Measurements from ENCODE around the gene GABARAPL1.
"Not testable (repeated sequence)": the region's sequence is repeated elsewhere in the genome, so short reads cannot be mapped to it uniquely, and the experiment has no call there.

The GABARAPL1 gene

DNA sequence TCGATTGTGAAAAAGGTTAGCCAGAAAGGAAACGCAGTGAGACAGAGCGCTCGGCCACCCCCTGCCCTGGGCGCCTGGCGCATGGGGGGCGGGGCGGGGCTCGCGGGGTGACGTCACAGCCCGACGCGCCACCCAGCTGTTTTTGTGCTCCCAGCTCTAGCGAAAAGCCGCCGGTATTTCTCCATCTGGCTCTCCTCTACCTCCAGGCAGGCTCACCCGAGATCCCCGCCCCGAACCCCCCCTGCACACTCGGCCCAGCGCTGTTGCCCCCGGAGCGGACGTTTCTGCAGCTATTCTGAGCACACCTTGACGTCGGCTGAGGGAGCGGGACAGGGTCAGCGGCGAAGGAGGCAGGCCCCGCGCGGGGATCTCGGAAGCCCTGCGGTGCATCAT is at the start of gene GABARAPL1:
Gene GABARAPL1, plus strand, starts transcription at position 139 of the 393 bp plus-strand sequence. Its CDS starts 253 bp downstream, at position 392.
- peak in 1 of 2 experiments; percentile 53 for DNase-seq

DNA sequence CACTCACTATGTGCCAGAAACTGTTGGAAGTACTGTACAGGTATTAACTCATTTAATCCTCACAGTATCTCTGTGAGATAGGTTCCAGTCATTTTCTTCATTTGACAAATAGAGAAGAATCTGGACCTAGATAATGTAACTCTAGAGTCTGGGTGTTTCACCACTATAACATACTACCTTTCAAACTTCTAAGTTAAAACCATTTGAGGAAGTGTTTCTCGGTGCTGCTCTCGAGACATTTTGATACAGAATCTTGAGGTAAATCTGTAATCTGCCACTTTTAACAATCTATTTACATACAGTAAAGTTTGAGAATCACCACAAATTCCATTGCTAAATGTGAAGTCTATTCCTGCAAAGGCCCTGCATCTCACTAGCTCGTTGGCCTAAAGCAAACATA is 49.6 kb upstream of the GABARAPL1 start:
- no peak for DNase-seq

DNA sequence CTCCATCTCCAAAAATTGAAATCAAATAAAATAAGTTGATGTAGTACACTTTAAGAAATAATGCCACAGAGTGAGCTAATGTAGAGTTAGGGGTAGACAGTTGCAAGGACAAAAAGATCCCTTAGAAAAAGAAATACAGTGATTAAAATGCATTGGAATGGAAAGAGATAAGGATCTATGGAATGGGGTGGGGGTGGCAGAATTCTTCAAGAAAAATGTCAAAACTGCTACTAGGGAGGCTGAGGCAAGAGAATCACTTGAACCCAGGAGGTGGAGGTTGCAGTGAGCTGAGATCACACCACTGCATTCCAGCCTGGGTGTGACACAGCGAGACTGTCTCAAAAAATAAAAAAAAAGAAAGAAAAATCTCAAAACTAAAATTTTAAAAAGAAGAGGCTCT is 47.3 kb upstream of the GABARAPL1 start:
- DNase-seq: no peak

DNA sequence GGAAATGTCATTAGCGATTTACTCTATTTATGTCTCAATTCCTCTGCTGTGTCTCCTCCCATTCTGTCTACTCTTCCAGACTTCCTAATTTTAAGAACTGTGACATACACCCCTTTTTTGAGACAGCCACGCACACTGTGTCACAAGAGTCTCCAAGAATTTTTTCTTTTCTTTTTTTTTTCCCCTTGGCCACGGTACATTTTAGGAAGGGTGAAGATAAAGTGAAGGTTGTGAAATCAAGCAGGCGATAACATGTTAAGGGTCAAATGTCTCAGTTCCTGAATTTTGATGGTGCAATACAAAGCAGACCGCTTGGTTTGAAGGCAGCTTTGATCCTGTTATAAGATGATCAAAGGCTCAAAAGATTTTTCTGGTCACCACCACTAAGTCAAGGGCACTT is 45.1 kb upstream of the GABARAPL1 start:
- DNase-seq: no peak

DNA sequence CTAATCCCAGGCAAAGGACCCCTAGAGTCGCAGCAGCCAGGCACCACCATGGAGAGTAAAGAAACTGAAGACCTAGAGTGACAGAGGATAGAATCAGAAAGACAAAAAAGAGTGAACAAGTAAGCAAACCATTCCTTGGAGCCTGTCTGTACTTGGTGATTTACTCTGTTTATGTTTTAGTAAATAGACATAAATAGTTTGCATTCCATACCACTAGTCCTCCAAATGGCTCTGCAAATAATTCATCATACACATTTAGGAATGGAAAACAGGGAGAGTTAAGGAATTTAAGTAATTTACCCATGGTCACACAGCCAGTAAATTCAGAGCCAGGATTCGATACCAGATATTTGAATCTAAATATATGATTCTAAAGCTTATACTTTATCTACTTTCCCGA is 43.6 kb upstream of the GABARAPL1 start:
- no peak for DNase-seq

DNA sequence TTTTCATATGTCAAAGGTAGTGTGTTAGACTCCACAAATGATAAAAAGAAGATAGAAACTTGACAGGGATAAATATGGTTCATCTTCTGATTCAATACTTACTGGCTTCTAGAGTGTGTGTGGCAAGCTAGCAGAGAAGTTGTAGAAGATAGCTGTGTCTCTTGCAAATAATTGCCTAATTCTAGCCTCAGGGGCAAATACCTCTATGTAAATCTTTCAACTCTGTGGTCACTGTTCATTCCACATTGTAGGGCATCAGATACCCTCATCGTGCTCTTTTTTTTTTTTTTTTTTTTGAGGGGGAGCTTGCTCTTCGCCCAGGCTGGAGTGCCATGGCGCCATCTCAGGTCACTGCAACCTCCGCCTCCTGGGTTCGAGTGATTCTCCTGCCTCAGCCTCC is 42.5 kb upstream of the GABARAPL1 start:
- no peak for DNase-seq

DNA sequence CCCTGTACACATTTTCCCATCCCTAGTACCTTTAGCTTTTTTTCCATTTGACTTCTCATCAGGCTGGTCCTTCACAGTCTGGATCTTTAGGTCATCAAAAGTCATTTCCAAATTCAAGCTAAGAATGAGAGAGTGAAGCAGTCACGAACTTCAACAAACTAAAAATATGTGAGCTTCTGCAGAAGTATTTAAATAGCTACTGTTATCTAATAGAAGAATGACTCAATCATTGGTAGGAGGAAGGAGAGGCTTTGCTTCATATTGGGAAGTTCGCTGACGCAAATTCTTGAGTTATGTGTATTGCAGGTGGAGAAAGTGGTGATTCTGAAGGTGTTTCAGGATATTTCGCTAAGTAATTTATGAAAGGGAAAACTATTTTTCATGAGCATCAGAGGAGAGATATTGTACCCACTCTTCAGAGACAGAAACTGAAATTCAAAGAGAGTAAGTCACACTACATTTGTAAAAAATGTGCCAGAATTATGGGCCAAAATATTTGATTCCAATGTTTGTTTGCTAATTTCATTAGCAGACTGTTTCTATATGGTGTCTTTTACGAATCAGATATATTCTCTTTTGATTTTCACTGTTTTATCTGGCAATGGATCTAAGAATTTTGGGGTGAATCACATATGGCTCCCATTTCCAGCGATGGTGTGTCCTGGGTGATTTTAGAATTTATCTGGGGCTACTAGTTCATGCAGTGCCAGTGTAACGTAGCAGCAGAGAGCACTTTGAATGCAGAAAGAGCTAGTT is 40.5 kb upstream of the GABARAPL1 start, which contains the start of gene OLR1:
Gene OLR1, minus strand, starts transcription at position 160 of the 756 bp plus-strand sequence. Its CDS starts 55 bp downstream, at position 105.
- DNase-seq: no peak

DNA sequence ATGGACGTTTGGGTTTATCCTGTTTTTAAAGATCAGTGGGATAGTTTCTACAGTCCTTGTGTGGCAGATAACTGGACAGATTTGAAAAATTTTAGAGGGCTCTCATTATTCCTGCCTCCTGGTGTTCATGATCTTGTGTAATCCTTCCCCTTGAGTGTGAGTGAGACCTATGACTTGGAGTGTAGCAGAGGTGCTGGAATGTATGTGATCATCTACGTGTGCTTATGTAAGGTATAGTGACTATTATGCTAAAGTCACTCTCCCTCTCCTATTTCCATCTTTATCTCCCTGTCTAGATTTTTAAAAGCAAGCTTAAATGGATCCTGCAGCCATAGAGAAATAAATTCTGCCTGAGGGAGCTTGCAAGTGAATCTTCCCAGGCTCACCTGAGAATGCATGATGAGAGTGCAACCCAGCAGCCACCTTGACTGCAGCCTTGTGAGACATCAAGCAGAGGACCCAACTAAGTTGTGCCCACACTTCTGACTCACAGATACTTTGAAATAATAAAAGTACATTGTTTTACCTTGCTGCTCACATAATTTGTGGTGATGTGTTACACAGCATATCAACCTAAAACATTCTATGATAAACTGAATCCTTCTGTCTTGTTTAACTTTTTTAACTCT is 37.6 kb upstream of the GABARAPL1 start:
- DNase-seq: no peak

DNA sequence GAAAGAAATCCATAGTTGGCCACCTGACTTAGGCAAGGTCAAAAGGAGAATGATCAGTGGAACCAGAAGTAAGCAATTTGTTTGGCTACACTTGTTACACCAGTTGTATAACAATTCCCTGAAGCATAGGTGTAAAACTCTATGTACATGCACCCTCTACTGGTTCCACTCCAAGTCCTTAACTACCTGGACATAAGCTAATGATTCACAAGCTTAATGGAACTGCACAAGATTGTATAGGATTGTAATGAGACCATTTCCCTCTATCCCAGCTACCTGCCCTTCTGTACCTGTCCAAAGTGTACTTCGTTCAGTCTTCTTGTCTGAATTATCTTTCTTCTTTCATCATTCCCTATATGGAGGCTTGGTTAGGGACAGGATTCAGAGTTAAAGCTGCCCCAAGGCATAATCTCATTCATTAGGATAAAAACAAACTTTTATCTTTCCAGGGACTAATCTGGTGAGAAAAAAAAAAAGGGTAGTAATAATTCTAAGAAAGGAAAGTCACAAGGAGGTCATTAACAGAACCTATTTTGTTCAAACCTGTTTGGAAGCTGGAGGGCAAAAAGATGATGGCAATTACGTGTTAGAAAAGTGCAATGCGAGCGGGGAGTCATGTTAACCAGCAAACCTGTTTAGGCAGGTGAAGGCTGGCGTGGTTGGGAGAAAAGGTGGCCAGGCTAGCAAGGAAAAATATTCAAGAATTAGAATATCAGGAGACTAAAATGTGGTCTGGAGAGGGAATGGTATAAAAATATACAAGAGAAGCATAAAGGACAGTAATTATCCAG is 36.6 kb upstream of the GABARAPL1 start:
- DNase-seq: no peak

DNA sequence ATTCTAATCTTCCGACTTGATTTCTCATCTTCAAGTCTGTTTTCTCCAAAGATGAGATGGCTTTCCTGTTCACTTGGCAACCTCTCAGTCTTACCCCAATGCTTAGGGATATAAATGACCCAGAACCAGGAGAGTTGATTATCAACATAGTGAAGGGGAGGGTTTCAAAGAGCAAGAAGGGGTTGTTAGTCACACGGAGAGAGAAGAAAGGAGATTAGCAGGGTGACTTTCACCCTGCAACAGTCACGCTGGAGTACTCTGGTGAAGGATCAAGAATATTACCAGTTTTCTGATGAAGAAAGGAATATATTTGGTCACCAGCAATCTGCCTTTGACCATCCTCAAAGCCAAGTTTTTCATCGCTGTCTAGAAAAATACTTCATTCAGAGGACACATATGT is 33.9 kb upstream of the GABARAPL1 start, which contains the start of gene TMEM52B:
Gene TMEM52B, plus strand, starts transcription at position 212 of the 400 bp plus-strand sequence. CDS start 543 bp downstream, outside the sequence.
- no peak for DNase-seq

DNA sequence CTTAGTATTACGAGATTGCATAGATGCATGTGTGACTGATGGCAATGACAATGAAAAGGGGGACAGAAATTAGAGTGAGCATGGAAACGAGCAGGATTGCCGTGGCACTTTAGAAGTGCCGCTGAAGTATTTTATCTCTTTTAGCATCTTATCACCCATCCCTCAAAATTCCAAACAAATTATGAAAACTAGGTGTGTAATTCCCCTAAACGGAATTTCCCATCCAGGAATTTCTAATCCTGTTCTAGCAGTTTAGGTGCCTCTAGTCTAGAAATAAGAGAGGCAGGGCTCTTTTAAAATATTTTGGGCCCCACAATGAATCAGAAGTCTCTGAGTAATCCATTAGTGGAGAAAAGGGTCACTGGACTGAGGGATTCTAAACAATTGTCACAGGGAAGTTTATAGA is 32.9 kb upstream of the GABARAPL1 start:
- no peak for DNase-seq

DNA sequence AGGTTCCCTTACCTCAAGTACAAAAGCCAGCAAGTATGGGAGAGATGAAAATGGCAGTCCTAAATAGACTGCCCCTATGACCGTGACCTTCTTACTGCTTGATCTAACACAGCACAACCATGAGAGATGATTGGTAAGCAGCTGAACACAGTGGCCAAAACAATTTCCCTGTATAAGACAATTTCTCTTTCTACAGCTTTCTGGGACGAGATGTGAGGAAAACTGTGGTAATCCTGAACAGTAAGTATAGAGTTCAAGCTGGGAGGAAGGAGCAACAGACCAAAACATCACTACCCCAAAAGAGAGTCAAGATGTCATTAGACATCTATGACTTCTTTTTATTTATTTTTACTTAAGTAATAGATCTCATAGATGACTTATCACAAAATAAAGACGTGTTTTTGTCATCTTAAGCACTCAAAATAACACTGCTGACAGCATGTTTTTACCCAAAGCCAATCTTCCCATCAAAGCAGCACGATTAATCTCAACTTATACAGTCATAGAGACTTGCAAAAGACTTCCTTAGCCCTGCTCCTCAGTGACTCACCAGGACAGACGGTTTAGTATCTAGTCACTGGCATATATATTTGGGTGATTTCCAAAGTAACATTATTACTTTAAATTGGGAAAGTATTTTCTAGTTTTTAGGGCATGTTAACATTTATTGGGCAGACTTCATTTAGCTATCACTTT is 30.2 kb upstream of the GABARAPL1 start:
- DNase-seq: no peak

DNA sequence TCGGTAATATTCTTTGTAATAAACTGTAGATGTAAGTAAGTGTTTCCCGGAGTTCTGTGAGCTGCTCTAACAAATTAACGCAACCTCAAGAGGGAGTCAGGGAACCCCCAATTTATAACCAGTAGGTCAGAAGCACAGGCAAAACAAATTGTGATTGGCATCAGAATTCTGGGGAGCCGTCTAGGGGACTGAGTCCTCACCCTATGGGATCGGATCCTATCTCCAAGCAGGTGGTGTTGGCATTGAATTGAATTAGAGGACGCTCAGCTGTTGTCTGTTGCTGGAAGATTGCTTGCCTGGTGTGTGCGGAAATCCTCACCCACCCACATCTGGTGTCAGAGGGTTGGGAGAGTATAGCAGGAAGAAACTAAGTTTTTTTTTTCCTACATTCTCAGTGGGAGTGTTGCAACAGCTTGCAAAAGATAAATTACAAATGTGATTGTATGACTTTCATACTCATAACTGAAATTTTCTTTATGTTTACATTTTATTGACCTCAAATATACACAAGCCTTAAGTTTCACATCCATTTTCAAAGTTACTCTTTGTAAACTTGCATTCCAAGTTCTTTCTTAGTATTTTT is 28.3 kb upstream of the GABARAPL1 start:
- no peak for DNase-seq

DNA sequence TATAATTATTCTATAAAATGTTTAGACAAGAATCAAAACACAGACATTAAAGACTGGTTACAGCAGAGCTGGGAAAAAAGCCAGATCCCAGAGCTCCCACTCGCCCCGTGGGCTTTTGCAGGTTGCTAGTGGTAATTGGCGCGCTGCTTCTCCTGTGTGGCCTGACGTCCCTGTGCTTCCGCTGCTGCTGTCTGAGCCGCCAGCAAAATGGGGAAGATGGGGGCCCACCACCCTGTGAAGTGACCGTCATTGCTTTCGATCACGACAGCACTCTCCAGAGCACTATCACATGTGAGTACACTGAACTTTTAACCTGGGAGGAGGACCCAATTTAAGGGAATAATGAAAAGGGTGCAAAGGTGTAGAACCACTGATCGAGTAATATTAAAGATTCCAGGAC is 26.4 kb upstream of the GABARAPL1 start:
- no peak for DNase-seq

DNA sequence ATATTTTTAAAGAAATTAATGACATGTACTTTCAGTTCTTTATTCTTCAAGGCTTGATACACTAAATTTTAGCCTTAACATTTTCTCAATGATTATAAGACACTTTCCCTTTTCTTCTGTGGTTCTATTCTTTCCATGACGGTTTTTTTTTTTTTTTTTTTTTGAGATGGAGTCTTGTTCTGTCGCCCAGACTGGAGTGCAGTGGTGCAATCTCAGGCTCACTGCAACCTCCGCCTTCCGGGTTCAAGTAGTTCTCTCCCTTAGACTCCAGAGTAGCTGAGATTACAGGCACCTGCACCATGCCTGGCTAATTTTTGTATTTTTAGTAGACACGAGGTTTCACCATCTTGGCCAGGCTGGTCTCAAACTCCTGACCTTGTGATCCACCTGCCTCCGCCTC is 25.7 kb upstream of the GABARAPL1 start:
- not testable (repeated sequence) for DNase-seq

DNA sequence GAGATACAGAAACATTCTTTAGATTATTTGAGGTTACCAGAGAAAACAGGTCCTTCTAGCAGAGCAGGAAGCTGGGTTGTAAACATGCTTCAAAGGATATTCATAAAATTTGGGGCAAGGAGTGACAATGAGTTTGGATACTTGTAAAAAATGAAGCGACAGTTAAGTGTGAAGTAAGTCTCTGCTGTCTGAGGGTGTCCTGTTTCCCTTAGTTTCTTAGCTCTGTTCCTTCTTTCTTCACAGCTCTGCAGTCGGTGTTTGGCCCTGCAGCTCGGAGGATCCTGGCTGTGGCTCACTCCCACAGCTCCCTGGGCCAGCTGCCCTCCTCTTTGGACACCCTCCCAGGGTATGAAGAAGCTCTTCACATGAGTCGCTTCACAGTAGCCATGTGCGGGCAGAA is 23.0 kb upstream of the GABARAPL1 start:
- DNase-seq: no peak

DNA sequence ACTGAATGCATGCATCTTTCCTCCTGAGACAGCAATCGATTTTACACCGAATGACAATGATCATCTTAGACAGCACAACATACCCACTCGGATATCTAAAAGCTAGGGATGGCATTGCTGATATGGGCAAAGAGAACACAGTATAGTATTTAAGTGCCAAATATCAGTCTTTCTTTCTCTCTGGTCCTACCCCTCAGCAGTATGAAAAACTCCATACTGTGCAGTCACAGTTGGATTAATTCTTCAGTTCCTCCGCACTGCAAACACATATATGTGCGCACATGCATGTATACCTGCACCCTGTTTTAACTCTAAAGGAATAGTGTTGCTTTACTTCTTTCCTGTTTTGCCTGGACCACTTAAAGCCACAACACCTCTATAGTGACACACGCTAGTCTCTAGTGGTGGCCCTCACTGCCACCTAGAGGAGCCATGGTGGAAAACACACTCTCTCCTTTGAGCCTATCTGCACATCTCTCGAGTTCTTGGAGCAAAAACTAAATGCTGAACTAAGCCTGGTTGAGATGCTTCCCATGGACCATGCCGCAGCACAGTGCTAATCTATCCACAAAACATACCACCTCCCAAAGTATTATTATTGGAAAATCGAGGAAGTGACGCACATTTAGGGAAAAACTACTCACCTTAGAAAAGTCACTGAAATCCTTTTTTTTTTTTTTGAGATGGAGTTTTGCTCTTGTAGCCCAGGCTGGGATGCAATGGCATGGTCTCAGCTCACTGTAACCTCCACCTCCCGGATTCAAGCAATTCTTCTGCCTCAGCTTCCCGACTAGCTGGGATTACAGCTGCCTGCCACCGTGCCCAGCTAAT is 21.9 kb upstream of the GABARAPL1 start:
- DNase-seq: peak in 1 of 2 experiments; percentile 16

DNA sequence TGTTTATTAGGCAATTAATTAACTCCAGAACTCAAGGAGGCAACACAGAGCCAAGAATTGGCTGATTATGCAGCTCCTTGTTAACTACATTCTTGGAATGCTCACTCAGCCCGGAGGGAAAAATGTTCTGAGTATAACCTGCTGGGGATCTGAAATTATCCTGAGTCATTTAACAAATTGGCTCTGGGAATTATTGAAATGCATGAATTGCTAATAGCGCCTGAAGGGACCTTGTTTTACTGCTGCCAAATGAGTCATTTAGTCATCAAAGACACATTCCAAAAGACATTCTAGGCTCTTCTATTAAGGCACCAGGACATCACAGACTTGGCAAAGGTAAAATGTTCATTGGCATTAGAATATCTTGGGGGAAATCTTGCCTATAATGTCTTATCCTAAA is 20.8 kb upstream of the GABARAPL1 start:
- DNase-seq: no peak

DNA sequence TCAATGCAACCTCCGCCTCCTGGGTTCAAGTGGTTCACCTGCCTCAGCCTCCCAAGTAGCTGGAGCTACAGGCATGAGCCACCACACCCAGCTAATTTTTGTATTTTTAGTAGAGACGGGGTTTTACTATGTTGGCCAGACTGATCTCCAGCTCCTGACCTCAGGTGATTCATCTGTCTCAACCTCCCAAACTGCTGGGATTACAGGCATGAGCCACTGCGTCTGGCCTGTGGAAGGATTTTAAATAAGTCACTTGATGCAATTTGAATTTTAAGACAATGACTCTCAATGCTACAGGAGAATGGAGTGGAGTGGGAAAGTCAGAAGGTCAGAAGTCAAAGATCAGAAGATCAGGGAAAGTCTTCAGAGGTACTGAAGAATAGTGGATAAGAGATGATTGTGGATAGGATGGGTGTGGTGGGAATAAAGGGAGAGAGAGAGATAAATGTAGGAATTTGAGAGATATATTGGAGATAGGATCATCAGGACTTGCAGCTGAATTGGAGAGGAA is 18.5 kb upstream of the GABARAPL1 start:
- DNase-seq: no peak

DNA sequence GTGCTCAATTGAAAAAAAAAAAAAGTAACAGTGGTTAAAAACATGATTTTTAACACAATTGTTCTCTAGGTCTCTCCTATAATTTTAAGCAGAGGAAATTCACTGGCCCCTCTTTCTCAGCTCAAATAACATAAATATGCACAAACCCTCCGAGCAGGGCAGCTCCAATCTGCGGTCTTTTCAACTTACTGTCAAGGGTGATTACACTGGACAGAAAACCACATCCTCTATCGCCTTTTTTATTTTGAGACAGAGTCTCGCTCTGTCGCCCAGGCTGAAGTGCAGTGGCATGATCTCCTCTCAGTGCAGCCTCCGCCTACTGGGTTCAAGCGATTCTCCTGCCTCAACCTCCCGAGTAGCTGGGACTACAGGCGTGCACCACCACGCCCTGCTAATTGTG is 16.5 kb upstream of the GABARAPL1 start:
- DNase-seq: no peak

DNA sequence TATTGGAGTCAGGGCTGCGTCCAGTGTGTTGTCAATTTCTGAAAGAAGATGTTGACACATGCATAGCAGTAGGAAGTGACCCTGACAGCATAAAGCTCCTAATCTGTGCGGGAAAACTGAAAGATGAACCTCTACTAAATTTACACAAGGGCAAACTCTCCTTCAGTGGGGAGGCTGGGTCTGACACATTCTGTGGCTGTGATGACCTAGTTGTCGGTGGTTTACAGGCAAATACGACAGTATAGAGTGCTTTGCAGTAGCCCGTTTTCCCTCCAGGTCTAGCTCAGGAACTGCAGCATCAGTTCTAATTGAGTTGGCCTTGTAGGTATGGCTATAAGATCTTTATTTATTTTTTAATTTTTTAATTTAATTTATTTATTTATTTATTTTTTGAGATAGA is 14.8 kb upstream of the GABARAPL1 start:
- DNase-seq: no peak

All from cerebellar nuclear complex (tissue), 1 donor.